ENCODE data around the gene GLCE. TPM values are rescaled to one million over a fixed set of nuclear protein-coding genes. Genes with fewer than 3 reads are reported as not detected.

The GLCE gene
- total RNA-seq (2014; rRNA removed; shearing (Covaris generic)): 14.1 and 16.7 TPM in 2 replicates

GRCh38 chr15:69160141-69160993 lies at the start of gene GLCE:
GLCE (plus strand) TSS chr15:69160635; CDS start chr15:69255807, 95,172 bp downstream.
- peak; percentile 98 for DNase-seq (ENCODE audit: low read depth)

GRCh38 chr15:69114331-69114928 lies 46.0 kb upstream of the GLCE start:
- no peak for DNase-seq (ENCODE audit: low read depth)

- no peak for DNase-seq (ENCODE audit: low read depth)
Observed at GRCh38 chr15:69115031-69115430, 45.4 kb upstream of the GLCE start.

- no peak for DNase-seq (ENCODE audit: low read depth)
Observed at GRCh38 chr15:69116391-69116790, 44.0 kb upstream of the GLCE start.

GRCh38 chr15:69117431-69117871 lies 43.0 kb upstream of the GLCE start:
- DNase-seq (ENCODE audit: low read depth): no peak

- no peak for DNase-seq (ENCODE audit: low read depth)
Observed at GRCh38 chr15:69118089-69118488, 42.3 kb upstream of the GLCE start.

- no peak for DNase-seq (ENCODE audit: low read depth)
Observed at GRCh38 chr15:69119001-69119400, 41.4 kb upstream of the GLCE start.

GRCh38 chr15:69119683-69120395 lies 40.6 kb upstream of the GLCE start:
- DNase-seq (ENCODE audit: low read depth): no peak

- no peak for DNase-seq (ENCODE audit: low read depth)
Observed at GRCh38 chr15:69120732-69121131, 39.7 kb upstream of the GLCE start.

GRCh38 chr15:69121198-69121828 lies 39.1 kb upstream of the GLCE start:
- DNase-seq (ENCODE audit: low read depth): no peak

- DNase-seq (ENCODE audit: low read depth): no peak
Observed at GRCh38 chr15:69125236-69125635, 35.2 kb upstream of the GLCE start.

GRCh38 chr15:69126054-69126469 lies 34.4 kb upstream of the GLCE start:
- peak; percentile 46 for DNase-seq (ENCODE audit: low read depth)

GRCh38 chr15:69127306-69127705 lies 33.1 kb upstream of the GLCE start:
- DNase-seq (ENCODE audit: low read depth): no peak

- DNase-seq (ENCODE audit: low read depth): no peak
Observed at GRCh38 chr15:69128667-69129311, 31.6 kb upstream of the GLCE start.

- no peak for DNase-seq (ENCODE audit: low read depth)
Observed at GRCh38 chr15:69131362-69132220, 28.8 kb upstream of the GLCE start.

GRCh38 chr15:69132430-69132829 lies 28.0 kb upstream of the GLCE start:
- no peak for DNase-seq (ENCODE audit: low read depth)

GRCh38 chr15:69132977-69133861 lies 27.2 kb upstream of the GLCE start:
- no peak for DNase-seq (ENCODE audit: low read depth)

- no peak for DNase-seq (ENCODE audit: low read depth)
Observed at GRCh38 chr15:69133862-69134519, 26.4 kb upstream of the GLCE start.

GRCh38 chr15:69134791-69135190 lies 25.6 kb upstream of the GLCE start:
- DNase-seq (ENCODE audit: low read depth): no peak

All from Daoy (cell line).